Islet of Langerhans (tissue), 1 donor: ENCODE results near the gene ORAI2.

Experiments
- FAIRE-seq: peaks from one replicate; lab custom pipeline; 2011; peaks lifted over from hg19 to GRCh38; lab: Jason Lieb, UNC

ORAI2 gene

GRCh38 chr7:102415685-102416225 is 17.6 kb upstream of the ORAI2 start:
- FAIRE-seq: no peak

GRCh38 chr7:102416406-102416805 is 17.0 kb upstream of the ORAI2 start:
- FAIRE-seq: no peak

- FAIRE-seq: no peak
Observed at GRCh38 chr7:102417105-102417504, 16.3 kb upstream of the ORAI2 start.

GRCh38 chr7:102418592-102418991 is 14.8 kb upstream of the ORAI2 start:
- no peak for FAIRE-seq

GRCh38 chr7:102421706-102422240 is 11.6 kb upstream of the ORAI2 start:
- no peak for FAIRE-seq

- no peak for FAIRE-seq
Observed at GRCh38 chr7:102424129-102424551, 9.2 kb upstream of the ORAI2 start.

- FAIRE-seq: no peak
Observed at GRCh38 chr7:102424787-102425218, 8.6 kb upstream of the ORAI2 start.

- no peak for FAIRE-seq
Observed at GRCh38 chr7:102425639-102426267, 7.6 kb upstream of the ORAI2 start.

- FAIRE-seq: no peak
Observed at GRCh38 chr7:102426268-102427018, 6.9 kb upstream of the ORAI2 start.

- no peak for FAIRE-seq
Observed at GRCh38 chr7:102427019-102427405, 6.4 kb upstream of the ORAI2 start.

- FAIRE-seq: no peak
Observed at GRCh38 chr7:102429141-102429899, 4.1 kb upstream of the ORAI2 start.

GRCh38 chr7:102431617-102432298 is 1.6 kb upstream of the ORAI2 start:
- no peak for FAIRE-seq

- FAIRE-seq: no peak
Observed at GRCh38 chr7:102432442-102433218, 745 bp upstream of the ORAI2 start.

GRCh38 chr7:102434039-102434486 is 688 bp downstream of the ORAI2 start:
- no peak for FAIRE-seq

- no peak for FAIRE-seq
Observed at GRCh38 chr7:102436118-102436517, 2.7 kb downstream of the ORAI2 start.

GRCh38 chr7:102439963-102440795 is 6.8 kb downstream of the ORAI2 start:
- no peak for FAIRE-seq

- no peak for FAIRE-seq
Observed at GRCh38 chr7:102444961-102445673, 11.7 kb downstream of the ORAI2 start.

- no peak for FAIRE-seq
Observed at GRCh38 chr7:102445674-102446071, 12.3 kb downstream of the ORAI2 start.

- no peak for FAIRE-seq
Observed at GRCh38 chr7:102446387-102447156, 13.2 kb downstream of the ORAI2 start.
